Measurements from ENCODE around the gene PTS. TPM values are rescaled to one million over a fixed set of nuclear protein-coding genes. Genes with fewer than 3 reads are reported as not detected.
A peak's percentile ranks its signal among the peaks of the same experiment; 100 is the strongest.
"Not testable (repeated sequence)": the region's sequence is repeated elsewhere in the genome, so short reads cannot be mapped to it uniquely, and the experiment has no call there.

Gene PTS
- total RNA-seq, 4 donors from 2014 or later: 27.2 to 48.0 (median 39.3) TPM

- intact Hi-C loops (cut with DNase I): no loop called here
- no peaks in the 10 kb centered on the region for H3K36me3 ChIP-seq
- WGBS, 2 donors: 66 to 83% methylated on average over 1 of the region's 1 CpG
These were observed 43.4 kb upstream of the PTS start for GRCh38 chr11:112182867-112183266.

DNA sequence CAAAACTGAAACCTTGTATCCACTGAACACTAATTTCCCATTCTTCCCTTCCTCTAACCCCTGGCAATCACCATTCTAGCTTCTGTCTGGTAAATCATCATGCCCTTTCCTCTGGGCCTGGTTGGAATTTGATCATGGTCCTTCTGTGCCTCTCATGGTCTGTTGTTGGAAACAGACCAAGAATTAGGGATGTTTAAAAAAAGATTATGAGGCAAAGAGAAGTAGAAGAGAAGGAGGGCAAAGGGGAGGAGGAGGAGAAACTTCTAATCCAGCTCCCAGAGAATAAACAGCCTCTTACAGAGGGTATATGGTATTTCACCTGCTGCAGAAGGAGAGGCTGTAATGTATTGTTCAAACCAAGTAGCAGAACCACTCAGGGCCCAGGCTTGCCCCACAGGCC lies 40.3 kb upstream of the PTS start:
- Histone ChIP-seq H3K27me3 (no peaks in the 10 kb centered on the region), H3K4me3 (replicated peaks in 1 of 3) (no peak overlapping the region), H3K9me3 (no peaks in the 10 kb centered on the region), H3K36me3 (no peaks in the 10 kb centered on the region), H3K27ac (no peak overlapping the region), H3K4me1 (peaks cover 3 to 4% of the 10 kb centered on the region in 2 donors)
- no peak for TF ChIP-seq POLR2A (IDR thresholded peaks at IDR 0.05)
- TF ChIP-seq CTCF (IDR thresholded peaks at IDR 0.05): no peak
- intact Hi-C loops (cut with DNase I): no loop called here
- DNase-seq: no peak

More at GRCh38 chr11:112182867-112183266, 43.4 kb upstream of the PTS start:
- peaks cover 3 to 4% of the 10 kb centered on the region in 2 donors for H3K4me1 ChIP-seq
- no peaks in the 10 kb centered on the region for H3K9me3 ChIP-seq
- no peak overlapping the region for H3K4me3 ChIP-seq (replicated peaks in 1 of 3)
- no peak overlapping the region for H3K27ac ChIP-seq
- TF ChIP-seq CTCF (IDR thresholded peaks at IDR 0.05) (no peak), POLR2A (IDR thresholded peaks at IDR 0.05) (no peak)
- DNase-seq: no peak
- no peaks in the 10 kb centered on the region for H3K27me3 ChIP-seq

DNA sequence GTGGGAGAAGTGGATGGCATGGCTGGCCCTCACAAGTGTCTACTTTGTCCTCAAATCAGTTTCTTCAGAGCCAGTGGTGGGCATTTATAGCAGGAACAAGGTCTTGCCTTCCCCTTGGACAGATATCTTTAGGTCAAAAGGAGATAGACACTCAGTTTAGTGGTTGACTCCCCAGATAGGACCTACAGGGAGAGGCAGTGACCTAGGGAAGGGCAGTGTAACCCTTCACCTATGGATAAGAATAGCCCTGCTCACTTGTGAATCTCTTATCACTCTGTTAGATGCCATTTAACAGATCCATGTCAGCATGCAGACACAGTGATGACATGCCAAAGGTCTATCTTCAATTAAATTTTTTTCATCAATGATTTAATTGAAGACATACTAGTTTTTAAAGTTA lies 39.9 kb upstream of the PTS start:
- peaks cover 3 to 4% of the 10 kb centered on the region in 2 donors for H3K4me1 ChIP-seq
- no peak for DNase-seq
- no peaks in the 10 kb centered on the region for H3K27me3 ChIP-seq
- no peaks in the 10 kb centered on the region for H3K9me3 ChIP-seq
- no peak overlapping the region for H3K4me3 ChIP-seq (replicated peaks in 1 of 3)
- no peaks in the 10 kb centered on the region for H3K36me3 ChIP-seq
- intact Hi-C loops (cut with DNase I): no loop called here
- no peak overlapping the region for H3K27ac ChIP-seq
- no peak for TF ChIP-seq CTCF (IDR thresholded peaks at IDR 0.05)
- TF ChIP-seq POLR2A (IDR thresholded peaks at IDR 0.05): no peak

GRCh38 chr11:112195113-112195512 lies 31.1 kb upstream of the PTS start:
- Histone ChIP-seq H3K27ac (peak overlapping the region; percentile 47 to 76 (median 59)), H3K4me1 (peaks cover 0 to 11% of the 10 kb centered on the region in 2 donors)
- intact Hi-C loops (cut with DNase I); H3K27me3 ChIP-seq; H3K4me3 ChIP-seq (replicated peaks in 1 of 3); H3K9me3 ChIP-seq; H3K36me3 ChIP-seq: not testable (repeated sequence)
- DNase-seq: peak; percentile 86 to 87
- WGBS, 2 donors: 28 to 39% methylated on average over 11 of the region's 11 CpGs

DNA sequence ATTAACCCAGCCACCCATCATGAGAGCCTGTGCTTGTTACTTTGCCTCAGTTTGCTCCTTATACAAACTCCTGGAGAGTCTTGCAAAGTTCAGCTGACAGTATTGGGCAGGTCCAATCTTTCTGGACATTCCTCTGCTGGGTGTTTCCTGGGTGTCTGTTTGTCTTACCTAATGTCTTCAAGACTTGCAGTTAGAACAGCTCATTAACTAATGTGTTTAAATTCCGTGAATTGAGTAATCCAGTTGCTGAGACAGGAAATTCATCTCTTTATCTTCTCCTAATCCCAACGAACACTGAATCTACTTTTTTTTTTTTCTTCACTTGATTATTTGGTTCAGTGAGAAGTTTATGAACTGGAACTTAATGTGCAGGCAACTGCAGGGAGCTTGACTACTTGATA lies 30.3 kb upstream of the PTS start:
- H3K9me3 ChIP-seq: no peaks in the 10 kb centered on the region
- TF ChIP-seq POLR2A (IDR thresholded peaks at IDR 0.05): no peak
- intact Hi-C loops (cut with DNase I): no loop called here
- WGBS, 2 donors: 20% methylated on average over 2 of the region's 2 CpGs
- no peaks in the 10 kb centered on the region for H3K27me3 ChIP-seq
- H3K4me3 ChIP-seq (replicated peaks in 1 of 3): no peak overlapping the region
- peak overlapping the region; percentile 47 to 76 (median 59) for H3K27ac ChIP-seq
- no peak for DNase-seq
- no peaks in the 10 kb centered on the region for H3K36me3 ChIP-seq
- peaks cover 0 to 11% of the 10 kb centered on the region in 2 donors for H3K4me1 ChIP-seq

- Histone ChIP-seq H3K4me1 (peaks cover 0 to 11% of the 10 kb centered on the region in 2 donors), H3K27me3 (no peaks in the 10 kb centered on the region), H3K9me3 (no peaks in the 10 kb centered on the region), H3K27ac (peak overlapping the region in 1 of 3 donors; percentile 47), H3K4me3 (replicated peaks in 1 of 3) (no peak overlapping the region), H3K36me3 (no peaks in the 10 kb centered on the region)
- TF ChIP-seq POLR2A (IDR thresholded peaks at IDR 0.05) (no peak), CTCF (IDR thresholded peaks at IDR 0.05) (no peak)
- WGBS, 2 donors: 92 to 96% methylated on average over 2 of the region's 2 CpGs
- intact Hi-C loops (cut with DNase I): no loop called here
- no peak for DNase-seq
These were observed 29.6 kb upstream of the PTS start for GRCh38 chr11:112196519-112197087.

- H3K4me3 ChIP-seq (replicated peaks in 1 of 3); intact Hi-C loops (cut with DNase I); H3K9me3 ChIP-seq; H3K36me3 ChIP-seq; H3K27me3 ChIP-seq; DNase-seq; H3K27ac ChIP-seq: not testable (repeated sequence)
- H3K4me1 ChIP-seq: peaks cover 0 to 11% of the 10 kb centered on the region in 2 donors
- WGBS, 2 donors: 90 to 92% methylated on average over 4 of the region's 4 CpGs
These were observed 27.1 kb upstream of the PTS start for GRCh38 chr11:112199101-112199500.

Measured in thyroid gland (tissue), 4 donors.